GM21717 (cell line): ENCODE data around the gene NAA50.
A peak's percentile ranks its signal among the peaks of the same experiment; 100 is the strongest.

Source experiments
- ATAC-seq: cut with Tn5 transposase; IDR thresholded peaks from one replicate; pipeline ENCODE4 v1.9.1; 2021; ENCODE audit warnings: mild to moderate bottlenecking, moderate library complexity; ENCODE audit not compliant: unreplicated experiment

NAA50 gene

GRCh38 chr3:113745756-113746547, at the start of gene NAA50:
NAA50 (minus strand) TSS chr3:113746249; CDS start chr3:113745949, 300 bp downstream.
- ATAC-seq: peak; percentile 51

GRCh38 chr3:113795693-113796092, 49.6 kb upstream of the NAA50 start:
- no peak for ATAC-seq

GRCh38 chr3:113794526-113794925, 48.5 kb upstream of the NAA50 start:
- no peak for ATAC-seq

- ATAC-seq: no peak
Measured at GRCh38 chr3:113791381-113791780, 45.3 kb upstream of the NAA50 start.

GRCh38 chr3:113783980-113784379, 37.9 kb upstream of the NAA50 start:
- no peak for ATAC-seq

- peak; percentile 58 for ATAC-seq
Measured at GRCh38 chr3:113783463-113783862, 37.4 kb upstream of the NAA50 start.

- no peak for ATAC-seq
Measured at GRCh38 chr3:113776564-113776963, 30.5 kb upstream of the NAA50 start.

- ATAC-seq: no peak
Measured at GRCh38 chr3:113775516-113775915, 29.5 kb upstream of the NAA50 start.

GRCh38 chr3:113773381-113773780, 27.3 kb upstream of the NAA50 start:
- ATAC-seq: no peak

- ATAC-seq: no peak
Measured at GRCh38 chr3:113771993-113772392, 25.9 kb upstream of the NAA50 start.

GRCh38 chr3:113769551-113769950, 23.5 kb upstream of the NAA50 start:
- no peak for ATAC-seq

GRCh38 chr3:113764698-113765097, 18.6 kb upstream of the NAA50 start:
- no peak for ATAC-seq

GRCh38 chr3:113758389-113759024, 12.5 kb upstream of the NAA50 start:
- ATAC-seq: no peak

GRCh38 chr3:113754494-113755159, 8.6 kb upstream of the NAA50 start:
- no peak for ATAC-seq

- ATAC-seq: no peak
Measured at GRCh38 chr3:113753376-113753985, 7.4 kb upstream of the NAA50 start.

GRCh38 chr3:113751141-113751540, 5.1 kb upstream of the NAA50 start:
- no peak for ATAC-seq

- peak; percentile 9 for ATAC-seq
Measured at GRCh38 chr3:113747283-113748046, 1.4 kb upstream of the NAA50 start.

GRCh38 chr3:113746548-113747282, 666 bp upstream of the NAA50 start, which contains the start of gene ATP6V1A:
ATP6V1A (plus strand) TSS chr3:113747035; CDS start chr3:113778754, 31,719 bp downstream.
- ATAC-seq: peak; percentile 41

GRCh38 chr3:113744941-113745755, 901 bp downstream of the NAA50 start:
- ATAC-seq: peak; percentile 52
